Panc1 (cell line): Measurements from ENCODE around the gene MT1X.

Source experiments
- CTCF ChIP-seq: fragments of 450-650 bp; IDR thresholded peaks from 2 replicates; pipeline ENCODE4 v1.5.1; 2017; ENCODE audit warnings: mild to moderate bottlenecking
- POLR2AphosphoS5 ChIP-seq: IDR thresholded peaks from 2 replicates; pipeline ENCODE4 v1.6.1; 2012; ENCODE audit warnings: mild to moderate bottlenecking, low read depth, low read length, moderate library complexity
- TCF7L2 ChIP-seq: IDR thresholded peaks from 2 replicates; pipeline ENCODE4 v1.6.1; 2011; ENCODE audit warnings: mild to moderate bottlenecking, low read depth, low read length, inconsistent platforms

GRCh38 chr16:56697456-56698155, 15.3 kb downstream of the MT1X start:
- no peak for TF ChIP-seq CTCF
- no peak for TF ChIP-seq POLR2AphosphoS5
- no peak for TF ChIP-seq TCF7L2
